H9 (cell line): Measurements from ENCODE around the gene OR10A3. TPM values are rescaled to one million over a fixed set of nuclear protein-coding genes. Genes with fewer than 3 reads are reported as not detected.

Source experiments
- DNase-seq: peaks from one replicate; pipeline ENCODE4 v3.0.0-alpha.2; 2017
- H2AFZ ChIP-seq: one replicate; pipeline ENCODE4 v1.6.1; 2013; ENCODE audit warnings: mild to moderate bottlenecking, low read length, control low read depth, moderate library complexity
- H2AK5ac ChIP-seq: 2 replicates; pipeline ENCODE4 v1.6.1; 2013; ENCODE audit warnings: low read length, control low read depth, mixed read lengths; ENCODE audit not compliant: insufficient read length
- H2BK120ac ChIP-seq: one replicate; pipeline ENCODE4 v1.6.1; 2013; ENCODE audit warnings: low read depth, mild to moderate bottlenecking, low read length, control low read depth, inconsistent platforms; ENCODE audit not compliant: poor library complexity, severe bottlenecking
- H2BK12ac ChIP-seq: 2 replicates; pipeline ENCODE4 v1.6.1; 2013; ENCODE audit warnings: low read length, control low read depth, mixed read lengths, low read depth; ENCODE audit not compliant: insufficient read length
- H2BK15ac ChIP-seq: 2 replicates; pipeline ENCODE4 v1.6.1; 2013; ENCODE audit warnings: low read depth, low read length, control low read depth
- H2BK20ac ChIP-seq: one replicate; pipeline ENCODE4 v1.6.1; 2013; ENCODE audit warnings: low read depth, mild to moderate bottlenecking, low read length, control low read depth, inconsistent platforms; ENCODE audit not compliant: poor library complexity, severe bottlenecking
- H2BK5ac ChIP-seq: 2 replicates; pipeline ENCODE4 v1.6.1; 2013; ENCODE audit warnings: low read length, control low read depth, mixed read lengths; ENCODE audit not compliant: insufficient read length
- H3K14ac ChIP-seq: 2 replicates; pipeline ENCODE4 v1.6.1; 2013; ENCODE audit warnings: low read length, control low read depth; ENCODE audit not compliant: insufficient read depth
- H3K18ac ChIP-seq: 2 replicates; pipeline ENCODE4 v1.6.1; 2013; ENCODE audit warnings: low read depth, mild to moderate bottlenecking, mixed read lengths, low read length, control low read depth; ENCODE audit not compliant: insufficient read length
- H3K23ac ChIP-seq: 2 replicates; pipeline ENCODE4 v1.6.1; 2013; ENCODE audit warnings: low read length, control low read depth, mixed read lengths, low read depth; ENCODE audit not compliant: insufficient read length
- H3K23me2 ChIP-seq: 2 replicates; pipeline ENCODE4 v1.6.1; 2013; ENCODE audit warnings: low read depth, mild to moderate bottlenecking, mixed read lengths, low read length, control low read depth; ENCODE audit not compliant: insufficient read length, poor library complexity, severe bottlenecking
- H3K27ac ChIP-seq: 2 replicates; pipeline ENCODE4 v1.5.1; 2013; ENCODE audit warnings: low read length, control low read depth, mixed read lengths, low read depth; ENCODE audit not compliant: insufficient read length
- H3K27me3 ChIP-seq: 2 replicates; pipeline ENCODE4 v1.6.1; 2013; ENCODE audit warnings: low read length, control low read depth, inconsistent platforms; ENCODE audit not compliant: insufficient read depth
- H3K4ac ChIP-seq: 2 replicates; pipeline ENCODE4 v1.6.1; 2013; ENCODE audit warnings: low read depth, mild to moderate bottlenecking, control low read depth, inconsistent platforms, low read length, moderate library complexity
- H3K4me1 ChIP-seq: 2 replicates; pipeline ENCODE4 v1.6.1; 2013; ENCODE audit warnings: low read length, control low read depth, inconsistent platforms; ENCODE audit not compliant: insufficient read depth
- H3K4me2 ChIP-seq: 2 replicates; pipeline ENCODE4 v1.6.1; 2013; ENCODE audit warnings: low read length, control low read depth, mixed read lengths; ENCODE audit not compliant: insufficient read length, insufficient read depth
- H3K56ac ChIP-seq: 2 replicates; pipeline ENCODE4 v1.6.1; 2013; ENCODE audit warnings: low read depth, mild to moderate bottlenecking, mixed read lengths, low read length, control low read depth; ENCODE audit not compliant: insufficient read length
- H3K79me1 ChIP-seq: 2 replicates; pipeline ENCODE4 v1.6.1; 2013; ENCODE audit warnings: low read depth, mild to moderate bottlenecking, moderate library complexity, low read length, control low read depth, inconsistent platforms; ENCODE audit not compliant: insufficient read depth, poor library complexity, severe bottlenecking
- H3K79me2 ChIP-seq: 2 replicates; pipeline ENCODE4 v1.6.1; 2013; ENCODE audit warnings: low read length, control low read depth, inconsistent platforms; ENCODE audit not compliant: insufficient read depth
- H3K9ac ChIP-seq: 2 replicates; pipeline ENCODE4 v1.6.1; 2013; ENCODE audit warnings: low read length, control low read depth, mixed read lengths; ENCODE audit not compliant: insufficient read length; ENCODE audit errors: extremely low read depth
- H3K9me3 ChIP-seq: one replicate; pipeline ENCODE4 v1.6.1; 2013; ENCODE audit warnings: low read depth, low read length, inconsistent platforms; ENCODE audit not compliant: control insufficient read depth
- H3T11ph ChIP-seq: one replicate; pipeline ENCODE4 v1.6.1; 2013; ENCODE audit warnings: mild to moderate bottlenecking, low read length, control low read depth, inconsistent platforms
- H4K20me1 ChIP-seq: one replicate; pipeline ENCODE4 v1.6.1; 2013; ENCODE audit not compliant: control insufficient read depth, insufficient read length, insufficient read depth
- H4K5ac ChIP-seq: 2 replicates; pipeline ENCODE4 v1.6.1; 2013; ENCODE audit warnings: low read depth, mild to moderate bottlenecking, mixed read lengths, low read length, control low read depth; ENCODE audit not compliant: insufficient read length
- H4K8ac ChIP-seq: replicated peaks from 2 replicates; pipeline ENCODE4 v1.6.1; 2013; ENCODE audit warnings: low read length, control low read depth, mixed read lengths, low read depth; ENCODE audit not compliant: insufficient read length
- H4K91ac ChIP-seq: 2 replicates; pipeline ENCODE4 v1.6.1; 2013; ENCODE audit warnings: low read depth, mild to moderate bottlenecking, moderate library complexity, mixed read lengths, low read length, control low read depth; ENCODE audit not compliant: insufficient read length
- H3K27ac Mint-ChIP-seq, 3 experiments: 2 replicates in 2 of 3; 3 replicates in 1 of 3; pipeline ENCODE4 v1.8.0; 2020 to 2021; ENCODE audit warnings: mixed read lengths in 3 of 3, mild to moderate bottlenecking in 1 of 3, moderate library complexity in 1 of 3
- H3K27me3 Mint-ChIP-seq: 2 replicates; pipeline ENCODE4 v1.8.0; 2021; ENCODE audit warnings: low read depth, mild to moderate bottlenecking, moderate library complexity, mixed read lengths
- H3K36me3 Mint-ChIP-seq, 3 experiments: 2 replicates in 2 of 3; 3 replicates in 1 of 3; pipeline ENCODE4 v1.8.0; 2020 to 2021; ENCODE audit warnings: low read depth in 3 of 3, mixed read lengths in 3 of 3; ENCODE audit not compliant: insufficient read depth in 1 of 3
- H3K4me1 Mint-ChIP-seq, 2 experiments: 2 replicates each; pipeline ENCODE4 v1.8.0; 2020; ENCODE audit warnings: mixed read lengths in 2 of 2
- H3K4me3 Mint-ChIP-seq, 2 experiments: 2 replicates in 1 of 2; 3 replicates in 1 of 2; pipeline ENCODE4 v1.8.0; 2020 to 2021; ENCODE audit warnings: mild to moderate bottlenecking in 2 of 2, mixed read lengths in 2 of 2, moderate library complexity in 1 of 2
- H3K9me3 Mint-ChIP-seq, 2 experiments: 2 replicates in 1 of 2; 3 replicates in 1 of 2; pipeline ENCODE4 v1.8.0; 2020; ENCODE audit warnings: mild to moderate bottlenecking in 2 of 2, mixed read lengths in 2 of 2, moderate library complexity in 1 of 2
- CTCF ChIP-seq: fragments of 200-600 bp; sonication (generic); conservative IDR thresholded peaks from 3 replicates; pipeline ENCODE4 v1.8.0; 2021; ENCODE audit warnings: antibody characterized with exemption, mild to moderate bottlenecking
- WGBS: extraction: QIAGEN DNeasy Blood & Tissue Kit; methylation state at CpG from one replicate; pipeline ENCODE4 v1.1.7; 2013; ENCODE audit warnings: missing lambda C conversion rate, low lambda C conversion rate, mixed read lengths; ENCODE audit not compliant: insufficient read length; ENCODE audit errors: extremely low coverage; 5-methylcytosine and 5-hydroxymethylcytosine counted together
- total RNA-seq: library from RNA; stranded (reverse); gene quantifications from 2 replicates; pipeline ENCODE4 v1.2.1, GENCODE V29; 2021

Gene OR10A3
- total RNA-seq, 1 experiment from 2014 or later, result not detected

GRCh38 chr11:7910286-7910788 is 31.2 kb downstream of the OR10A3 start:
- no CpG with 5 or more reads among the region's 2 CpGs for WGBS
- Mint-ChIP-seq H3K4me3 (no peak overlapping the region), H3K27ac (peak overlapping the region in 2 of 3 experiments; percentile 3 to 31; a peak in 4 of 7 replicates), H3K36me3 (no peaks in the 10 kb centered on the region), H3K4me1 (peaks cover 55 to 57% of the 10 kb centered on the region in 2 experiments), H3K27me3 (no peaks in the 10 kb centered on the region), H3K9me3 (no peaks in the 10 kb centered on the region; a peak in 1 of 5 replicates)
- Histone ChIP-seq H2BK20ac (no peak overlapping the region), H3K9ac (no peak overlapping the region), H2BK15ac (no peak overlapping the region), H3K4me2 (no peak overlapping the region), H3K4me1 (peaks cover 10% of the 10 kb centered on the region; the same call in 1 of the 2 replicates), H2AK5ac (no peak overlapping the region), H2BK5ac (no peak overlapping the region), H3K79me1 (no peaks in the 10 kb centered on the region), H2BK120ac (no peak overlapping the region), H3K9me3 (no peaks in the 10 kb centered on the region), H3K18ac (no peak overlapping the region), H3K23me2 (no peaks in the 10 kb centered on the region), H3K23ac (no peak overlapping the region), H4K8ac (no peak overlapping the region), H3K79me2 (no peaks in the 10 kb centered on the region), H4K91ac (no peak overlapping the region), H3K14ac (no peak overlapping the region), H2AFZ (no peak overlapping the region), H3K27me3 (no peaks in the 10 kb centered on the region), H4K20me1 (no peaks in the 10 kb centered on the region), H3K56ac (no peak overlapping the region), H4K5ac (no peak overlapping the region), H3K4ac (no peak overlapping the region), H2BK12ac (no peak overlapping the region), H3K27ac (peak overlapping the region; percentile 73), H3T11ph (no peak overlapping the region)
- no peak for TF ChIP-seq CTCF
- no peak for DNase-seq
